KMS-11 (cell line): ENCODE measurements around the gene EZH2.

Experiments
- H2AFZ ChIP-seq: fragments of 200-600 bp; sonication (generic); 2 replicates; pipeline ENCODE4 v1.6.1; 2016; ENCODE audit warnings: antibody characterized with exemption, mixed run types, low read depth
- H3K27ac ChIP-seq: fragments of 200-600 bp; sonication (generic); 2 replicates; pipeline ENCODE4 v1.6.1; 2016; ENCODE audit warnings: mild to moderate bottlenecking, mixed run types
- H3K27me3 ChIP-seq: fragments of 200-600 bp; sonication (generic); 2 replicates; pipeline ENCODE4 v1.6.1; 2017; ENCODE audit warnings: mild to moderate bottlenecking, low read depth, mixed run types, moderate library complexity; ENCODE audit not compliant: insufficient read depth
- H3K36me3 ChIP-seq: fragments of 200-600 bp; sonication (generic); 2 replicates; pipeline ENCODE4 v1.6.1; 2017; ENCODE audit warnings: mild to moderate bottlenecking, mixed run types; ENCODE audit not compliant: insufficient read depth
- H3K4me1 ChIP-seq: fragments of 200-600 bp; sonication (generic); 2 replicates; pipeline ENCODE4 v1.6.1; 2016; ENCODE audit warnings: mild to moderate bottlenecking, low read depth, mixed run types; ENCODE audit not compliant: poor library complexity, severe bottlenecking
- H3K4me2 ChIP-seq: fragments of 200-600 bp; sonication (generic); 2 replicates; pipeline ENCODE4 v1.7.0; 2016; ENCODE audit warnings: mild to moderate bottlenecking, mixed run types
- H3K4me3 ChIP-seq: fragments of 200-600 bp; sonication (generic); IDR thresholded peaks from 2 replicates; pipeline ENCODE4 v1.6.1; 2017; ENCODE audit warnings: low read depth, low read length, mixed read lengths; ENCODE audit not compliant: insufficient read depth
- H3K79me2 ChIP-seq: fragments of 200-600 bp; sonication (generic); 2 replicates; pipeline ENCODE4 v1.6.1; 2016; ENCODE audit warnings: low read depth, mixed run types; ENCODE audit not compliant: insufficient read depth
- H3K9ac ChIP-seq: fragments of 200-600 bp; sonication (generic); 2 replicates; pipeline ENCODE4 v1.6.1; 2016; ENCODE audit warnings: mild to moderate bottlenecking, mixed run types
- H4K20me1 ChIP-seq: fragments of 200-600 bp; sonication (generic); 2 replicates; pipeline ENCODE4 v1.6.1; 2016; ENCODE audit warnings: mild to moderate bottlenecking, mixed run types; ENCODE audit not compliant: insufficient read depth
- TF ChIP-seq, protein P1 (sequence below): fragments of 200-600 bp; sonication (generic); conservative IDR thresholded peaks from 2 replicates; pipeline ENCODE4 v1.6.1; 2017; ENCODE audit warnings: low read depth, mild to moderate bottlenecking, antibody characterized with exemption, low read length, moderate library complexity, mixed read lengths

The EZH2 gene

DNA sequence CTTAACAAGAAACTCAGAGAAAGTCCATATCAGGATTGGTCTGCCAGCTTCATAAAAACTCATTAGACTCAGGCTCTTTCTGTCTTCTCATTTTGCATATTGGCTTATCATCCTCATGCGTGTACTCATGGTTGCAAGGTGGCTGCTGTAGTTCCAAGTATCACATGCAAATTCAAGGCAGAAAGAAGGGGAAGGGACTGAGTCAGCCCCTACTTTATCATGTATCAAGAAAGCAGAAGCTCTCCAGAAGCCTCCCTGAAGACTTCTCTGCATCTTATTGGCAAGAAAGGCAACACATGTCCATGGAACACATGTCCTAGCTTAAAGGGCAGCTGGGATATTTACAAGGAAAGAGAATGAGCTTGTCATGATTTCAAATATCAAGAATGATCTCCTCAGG, 19.4 kb upstream of the EZH2 start:
- Histone ChIP-seq H2AFZ (no peak overlapping the region), H4K20me1 (no peaks in the 10 kb centered on the region), H3K4me2 (no peak overlapping the region)

DNA sequence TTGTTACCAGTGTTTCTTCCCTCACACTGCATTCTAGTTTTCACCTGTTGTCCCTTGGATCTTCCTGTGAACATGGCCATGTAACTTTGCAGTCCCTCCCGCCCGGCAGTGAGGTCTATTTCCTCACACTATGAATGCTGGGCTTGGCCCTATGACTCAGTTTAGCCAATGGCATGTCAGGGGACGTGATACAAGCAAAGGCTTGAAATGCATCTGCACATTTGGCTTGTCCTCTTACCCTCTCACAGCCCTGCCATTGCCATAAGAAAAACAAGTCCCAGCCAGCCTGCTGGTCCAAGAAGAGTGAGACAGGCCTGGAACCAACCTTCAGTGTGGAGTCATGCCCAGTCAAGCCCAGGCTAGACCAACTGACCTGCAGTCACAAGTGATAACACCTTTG, 17.1 kb upstream of the EZH2 start:
- Histone ChIP-seq H3K27ac (no peak overlapping the region), H3K79me2 (no peaks in the 10 kb centered on the region), H3K4me2 (no peak overlapping the region), H3K27me3 (no peaks in the 10 kb centered on the region), H3K36me3 (no peaks in the 10 kb centered on the region), H3K9ac (no peak overlapping the region), H4K20me1 (no peaks in the 10 kb centered on the region), H3K4me1 (no peaks in the 10 kb centered on the region), H2AFZ (no peak overlapping the region), H3K4me3 (no peak overlapping the region)
- TF ChIP-seq, protein P1, sequence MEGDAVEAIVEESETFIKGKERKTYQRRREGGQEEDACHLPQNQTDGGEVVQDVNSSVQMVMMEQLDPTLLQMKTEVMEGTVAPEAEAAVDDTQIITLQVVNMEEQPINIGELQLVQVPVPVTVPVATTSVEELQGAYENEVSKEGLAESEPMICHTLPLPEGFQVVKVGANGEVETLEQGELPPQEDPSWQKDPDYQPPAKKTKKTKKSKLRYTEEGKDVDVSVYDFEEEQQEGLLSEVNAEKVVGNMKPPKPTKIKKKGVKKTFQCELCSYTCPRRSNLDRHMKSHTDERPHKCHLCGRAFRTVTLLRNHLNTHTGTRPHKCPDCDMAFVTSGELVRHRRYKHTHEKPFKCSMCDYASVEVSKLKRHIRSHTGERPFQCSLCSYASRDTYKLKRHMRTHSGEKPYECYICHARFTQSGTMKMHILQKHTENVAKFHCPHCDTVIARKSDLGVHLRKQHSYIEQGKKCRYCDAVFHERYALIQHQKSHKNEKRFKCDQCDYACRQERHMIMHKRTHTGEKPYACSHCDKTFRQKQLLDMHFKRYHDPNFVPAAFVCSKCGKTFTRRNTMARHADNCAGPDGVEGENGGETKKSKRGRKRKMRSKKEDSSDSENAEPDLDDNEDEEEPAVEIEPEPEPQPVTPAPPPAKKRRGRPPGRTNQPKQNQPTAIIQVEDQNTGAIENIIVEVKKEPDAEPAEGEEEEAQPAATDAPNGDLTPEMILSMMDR: no peak

More for the DNA sequence above, 19.4 kb upstream of the EZH2 start:
- Histone ChIP-seq H3K79me2 (no peaks in the 10 kb centered on the region), H3K4me1 (no peaks in the 10 kb centered on the region), H3K4me3 (no peak overlapping the region), H3K9ac (no peak overlapping the region), H3K27me3 (no peaks in the 10 kb centered on the region), H3K27ac (no peak overlapping the region), H3K36me3 (no peaks in the 10 kb centered on the region)
- TF ChIP-seq, protein P1: no peak

DNA sequence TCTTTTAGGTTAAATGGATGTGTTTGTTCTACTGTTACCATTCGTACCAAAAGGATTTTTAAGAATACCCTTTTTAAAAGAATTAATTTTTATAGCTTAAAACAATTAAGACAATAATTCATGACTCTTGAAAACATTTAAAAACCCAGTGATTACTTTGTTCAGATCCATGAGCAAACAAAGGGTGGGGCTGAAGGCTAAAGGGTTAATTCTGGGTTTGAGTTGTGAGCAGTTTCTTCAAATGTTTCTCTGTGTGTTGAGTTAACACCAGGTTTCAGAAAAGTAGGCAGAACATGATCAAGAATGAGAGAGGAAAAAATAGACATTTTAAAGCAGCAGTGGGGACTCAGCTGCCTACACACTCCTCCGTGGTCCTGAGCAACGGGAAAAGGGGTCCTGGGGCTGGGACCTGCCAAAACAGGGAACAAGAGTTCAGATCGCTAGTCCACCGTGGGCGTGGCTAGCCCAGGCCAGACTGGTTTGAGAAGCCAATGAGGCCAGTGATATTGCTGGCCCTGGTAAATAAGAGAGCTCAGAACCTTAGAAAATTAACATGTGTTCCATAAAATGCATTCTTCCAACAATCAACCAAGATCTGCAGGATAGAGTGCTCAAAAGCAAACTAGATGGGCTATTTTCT, 14.9 kb upstream of the EZH2 start:
- H2AFZ ChIP-seq: no peak overlapping the region
- H3K27ac ChIP-seq: no peak overlapping the region
- TF ChIP-seq, protein P1: no peak
- no peak overlapping the region for H3K4me3 ChIP-seq
- H3K9ac ChIP-seq: no peak overlapping the region
- H3K36me3 ChIP-seq: no peaks in the 10 kb centered on the region
- no peak overlapping the region for H3K4me2 ChIP-seq
- H4K20me1 ChIP-seq: no peaks in the 10 kb centered on the region
- H3K4me1 ChIP-seq: no peaks in the 10 kb centered on the region
- no peaks in the 10 kb centered on the region for H3K79me2 ChIP-seq
- no peaks in the 10 kb centered on the region for H3K27me3 ChIP-seq

DNA sequence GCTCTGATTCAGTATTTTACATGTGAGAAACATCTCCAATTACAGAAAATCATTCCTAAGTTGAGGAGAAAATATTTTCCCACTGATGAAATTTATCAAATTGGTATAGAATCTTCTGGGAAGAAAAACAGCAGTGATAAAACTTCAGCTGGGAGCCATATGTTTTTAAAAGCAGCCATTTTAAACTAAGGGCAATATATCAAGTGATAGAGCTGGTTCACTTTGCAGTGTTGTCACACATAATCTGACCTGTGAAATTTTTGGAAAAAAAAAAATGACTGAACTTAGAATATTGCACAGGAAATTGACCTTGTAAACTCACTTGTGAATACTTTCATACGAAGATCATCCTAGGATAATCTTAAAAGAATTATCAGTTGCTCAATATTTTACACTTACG, 10.5 kb upstream of the EZH2 start:
- no peaks in the 10 kb centered on the region for H3K36me3 ChIP-seq
- H4K20me1 ChIP-seq: no peaks in the 10 kb centered on the region
- no peaks in the 10 kb centered on the region for H3K79me2 ChIP-seq
- H3K4me3 ChIP-seq: no peak overlapping the region
- H2AFZ ChIP-seq: no peak overlapping the region
- no peaks in the 10 kb centered on the region for H3K4me1 ChIP-seq
- TF ChIP-seq, protein P1: no peak
- H3K9ac ChIP-seq: no peak overlapping the region
- H3K4me2 ChIP-seq: no peak overlapping the region
- no peaks in the 10 kb centered on the region for H3K27me3 ChIP-seq
- H3K27ac ChIP-seq: no peak overlapping the region
